Mesenteric fat pad (tissue), 1 donor: Measurements from ENCODE around the gene ST6GALNAC6. TPM values are rescaled to one million over a fixed set of nuclear protein-coding genes. Genes with fewer than 3 reads are reported as not detected.
A peak's percentile ranks its signal among the peaks of the same experiment; 100 is the strongest.
"Not testable (repeated sequence)": the region's sequence is repeated elsewhere in the genome, so short reads cannot be mapped to it uniquely, and the experiment has no call there.

ENCODE experiments used
- DNase-seq: peaks from one replicate; pipeline ENCODE4 v3.0.0-alpha.2; 2020; ENCODE audit warnings: low spot score
- microRNA-seq: library from miRNA; unstranded; fragments of <30 nt; microRNA quantifications from one replicate; pipeline ENCODE4 v1.2.0, GENCODE V29; 2020; ENCODE audit warnings: borderline number of aligned reads
- total RNA-seq: library from RNA; stranded (reverse); fragmentation: NEBNext Ultra II Directional; extraction: Animal tissue kit (Norgen Biotek cat#: 25700); gene quantifications from one replicate; pipeline ENCODE4 v1.2.1, GENCODE V29; 2021
- donor health status: DM: yes; HTN: yes; CAD: no.

Gene ST6GALNAC6
- total RNA-seq, 1 donor from 2014 or later, result 109 TPM

GRCh38 chr9:127838375-127839078 is 60.9 kb downstream of the ST6GALNAC6 start:
- DNase-seq, result peak; percentile 95

GRCh38 chr9:127837346-127837745 is 62.1 kb downstream of the ST6GALNAC6 start:
- no peak for DNase-seq

- not testable (repeated sequence) for DNase-seq
Measured at GRCh38 chr9:127836561-127836960, 62.8 kb downstream of the ST6GALNAC6 start.

GRCh38 chr9:127835991-127836516 is 63.3 kb downstream of the ST6GALNAC6 start:
- DNase-seq, result no peak

Small RNAs within 50 kb of the gene (microRNA-seq; reads per million reads assigned to microRNA genes)
- gene MIR4672, result not detected

Other genes with a start within 250 kb of the ST6GALNAC6 start
- gene CFAP157, start 192.6 kb downstream of the ST6GALNAC6 start, total RNA-seq, result 0.19 TPM
- 21.3 TPM for gene PTRH1, start 183.9 kb downstream of the ST6GALNAC6 start, total RNA-seq
- gene TTC16, start 183.5 kb downstream of the ST6GALNAC6 start, total RNA-seq, result not detected
- 8.6 TPM for gene TOR2A, start 164.3 kb downstream of the ST6GALNAC6 start, total RNA-seq
- 28.1 TPM for gene SH2D3C, start 120.9 kb downstream of the ST6GALNAC6 start, total RNA-seq
- gene CDK9, start 113.6 kb downstream of the ST6GALNAC6 start, total RNA-seq, result 105 TPM
- 108 TPM for gene FPGS, start 96.7 kb downstream of the ST6GALNAC6 start, total RNA-seq
- 243 TPM for gene ENG, start 44.9 kb downstream of the ST6GALNAC6 start, total RNA-seq
- 68.3 TPM for gene AK1, start 21.9 kb downstream of the ST6GALNAC6 start, total RNA-seq
- 40.0 TPM for gene ST6GALNAC4, start 17.4 kb upstream of the ST6GALNAC6 start, total RNA-seq
- 2.2 TPM for gene PIP5KL1, start 31.2 kb upstream of the ST6GALNAC6 start, total RNA-seq
- 20.9 TPM for gene DPM2, start 38.3 kb upstream of the ST6GALNAC6 start, total RNA-seq
- 12.8 TPM for gene EEIG1, start 81.4 kb upstream of the ST6GALNAC6 start, total RNA-seq
- gene NAIF1, start 167.7 kb upstream of the ST6GALNAC6 start, total RNA-seq, result 5.7 TPM
- gene SLC25A25, start 168.6 kb upstream of the ST6GALNAC6 start, total RNA-seq, result 89.5 TPM
- 59.5 TPM for gene PTGES2, start 228.1 kb upstream of the ST6GALNAC6 start, total RNA-seq
- 0.64 TPM for gene LCN2, start 249.8 kb upstream of the ST6GALNAC6 start, total RNA-seq